Measurements from ENCODE around the gene EVA1A. TPM values are rescaled to one million over a fixed set of nuclear protein-coding genes. Genes with fewer than 3 reads are reported as not detected.

EVA1A gene
- total RNA-seq, 4 donors from 2014 or later, result 0.46 to 1.3 (median 0.50) TPM; not detected in 1

- DNase-seq (ENCODE audit: low spot score) (no peak), ATAC-seq (ENCODE audit: low FRiP score) (no peak)
- TF ChIP-seq, protein P1, sequence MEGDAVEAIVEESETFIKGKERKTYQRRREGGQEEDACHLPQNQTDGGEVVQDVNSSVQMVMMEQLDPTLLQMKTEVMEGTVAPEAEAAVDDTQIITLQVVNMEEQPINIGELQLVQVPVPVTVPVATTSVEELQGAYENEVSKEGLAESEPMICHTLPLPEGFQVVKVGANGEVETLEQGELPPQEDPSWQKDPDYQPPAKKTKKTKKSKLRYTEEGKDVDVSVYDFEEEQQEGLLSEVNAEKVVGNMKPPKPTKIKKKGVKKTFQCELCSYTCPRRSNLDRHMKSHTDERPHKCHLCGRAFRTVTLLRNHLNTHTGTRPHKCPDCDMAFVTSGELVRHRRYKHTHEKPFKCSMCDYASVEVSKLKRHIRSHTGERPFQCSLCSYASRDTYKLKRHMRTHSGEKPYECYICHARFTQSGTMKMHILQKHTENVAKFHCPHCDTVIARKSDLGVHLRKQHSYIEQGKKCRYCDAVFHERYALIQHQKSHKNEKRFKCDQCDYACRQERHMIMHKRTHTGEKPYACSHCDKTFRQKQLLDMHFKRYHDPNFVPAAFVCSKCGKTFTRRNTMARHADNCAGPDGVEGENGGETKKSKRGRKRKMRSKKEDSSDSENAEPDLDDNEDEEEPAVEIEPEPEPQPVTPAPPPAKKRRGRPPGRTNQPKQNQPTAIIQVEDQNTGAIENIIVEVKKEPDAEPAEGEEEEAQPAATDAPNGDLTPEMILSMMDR (IDR thresholded peaks at IDR 0.05), result no peak
These were observed 9.3 kb downstream of the EVA1A start for GRCh38 chr2:75551434-75551833.

DNA sequence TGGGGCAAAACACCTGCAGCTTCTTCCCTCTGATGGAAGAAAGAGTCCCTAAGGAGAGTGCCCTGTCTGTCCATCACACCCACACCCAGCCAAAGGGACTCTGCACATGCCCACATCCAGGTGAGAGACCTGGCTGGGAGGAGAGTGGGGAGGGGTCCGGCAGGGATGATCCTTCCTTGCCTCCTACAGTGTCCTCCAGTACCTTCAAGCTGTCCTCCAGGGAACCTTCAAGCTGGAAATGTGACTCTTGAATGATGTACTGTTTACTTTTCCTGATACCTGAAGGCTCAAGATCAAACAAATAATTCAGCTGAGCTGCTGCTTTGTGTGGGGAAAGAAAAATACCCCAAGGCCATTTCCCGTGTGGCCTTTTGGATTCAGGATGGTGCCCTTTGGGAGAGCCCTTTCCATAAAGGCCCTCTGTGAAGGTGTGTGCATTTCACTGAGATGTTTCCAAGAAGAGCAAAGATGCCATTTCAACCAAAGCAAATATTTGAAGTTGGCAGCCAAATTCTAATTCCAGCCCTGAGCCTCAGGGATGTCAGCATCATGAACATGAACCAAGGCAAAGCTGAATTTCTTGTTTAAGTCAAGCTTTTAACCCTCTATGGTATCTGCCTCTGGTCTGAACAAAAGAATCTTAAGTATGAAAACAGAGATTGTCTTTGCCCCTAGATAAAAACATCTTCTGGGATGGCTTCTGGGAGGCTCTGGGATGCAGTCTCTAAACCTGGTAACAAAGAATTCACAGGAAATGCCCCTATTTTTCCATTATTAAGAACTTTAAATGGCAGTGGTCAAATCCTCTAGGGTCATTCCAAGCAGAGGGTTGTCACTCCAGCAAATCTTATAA, 11.1 kb downstream of the EVA1A start:
- DNase-seq (ENCODE audit: low spot score) (no peak), ATAC-seq (ENCODE audit: low FRiP score) (no peak)
- TF ChIP-seq, protein P1 (IDR thresholded peaks at IDR 0.05), result no peak

GRCh38 chr2:75548036-75548573, 12.6 kb downstream of the EVA1A start:
- TF ChIP-seq, protein P1 (IDR thresholded peaks at IDR 0.05), result no peak
- ATAC-seq (ENCODE audit: low FRiP score) (no peak), DNase-seq (ENCODE audit: low spot score) (no peak)

DNA sequence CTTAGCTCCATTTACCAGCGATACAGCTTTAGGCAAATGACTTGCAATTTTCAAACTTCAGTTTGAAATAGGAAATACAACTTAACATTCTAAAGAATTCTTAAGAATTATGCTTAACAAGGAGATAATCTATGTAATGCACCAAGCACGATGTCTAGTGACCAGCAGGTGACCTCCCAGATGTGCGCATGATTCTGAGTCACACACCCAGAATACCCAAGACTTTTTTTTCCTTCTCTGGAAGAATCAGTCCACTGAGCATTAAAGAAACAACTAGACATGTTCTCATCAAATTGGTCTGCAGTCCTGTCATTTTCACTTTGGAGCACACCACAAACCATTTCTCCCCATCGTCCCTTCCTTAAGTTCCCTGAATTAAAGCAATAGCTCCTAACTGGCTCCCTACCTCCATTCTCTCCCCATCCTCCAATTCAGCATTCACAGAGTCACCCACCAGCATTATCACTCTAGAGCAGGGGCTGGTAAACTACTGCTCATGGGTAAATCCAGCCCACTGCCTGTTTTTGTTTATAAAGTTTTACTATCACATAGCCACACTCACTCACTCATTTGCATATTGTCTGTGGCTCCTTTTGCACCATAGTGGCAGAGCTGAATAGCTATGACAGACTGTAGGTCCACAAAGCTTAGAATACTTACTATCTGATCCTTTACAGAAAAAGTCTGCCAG, 13.2 kb downstream of the EVA1A start:
- DNase-seq (ENCODE audit: low spot score), result no peak
- TF ChIP-seq, protein P1 (IDR thresholded peaks at IDR 0.05), result no peak
- no peak for ATAC-seq (ENCODE audit: low FRiP score)

GRCh38 chr2:75545922-75546321, 14.8 kb downstream of the EVA1A start:
- no peak for DNase-seq (ENCODE audit: low spot score)
- ATAC-seq (ENCODE audit: low FRiP score), result no peak
- TF ChIP-seq, protein P1 (IDR thresholded peaks at IDR 0.05), result no peak

GRCh38 chr2:75545387-75545786, 15.4 kb downstream of the EVA1A start:
- DNase-seq (ENCODE audit: low spot score) (no peak), ATAC-seq (ENCODE audit: low FRiP score) (no peak)
- TF ChIP-seq, protein P1 (IDR thresholded peaks at IDR 0.05), result no peak
